Liver (tissue), 9 donors: ENCODE measurements around the gene ANAPC4. TPM values are rescaled to one million over a fixed set of nuclear protein-coding genes. Genes with fewer than 3 reads are reported as not detected.

Experiments used
- DNase-seq: peaks from one replicate; pipeline ENCODE4 v3.0.0-alpha.2; 2017; ENCODE audit warnings: low spot score
- H3K27ac ChIP-seq, 2 donors: one replicate each; pipeline ENCODE4 v1.7.0; 2013; ENCODE audit warnings: inconsistent platforms in 2 of 2, low read length in 2 of 2, control low read depth in 1 of 2, low read depth in 1 of 2, mild to moderate bottlenecking in 1 of 2
- H3K27me3 ChIP-seq, 4 donors: one replicate each; pipeline versions ENCODE4 v1.6.1 to v1.7.0; 2013; ENCODE audit warnings: low read length in 3 of 4, inconsistent platforms in 1 of 4, mild to moderate bottlenecking in 1 of 4, moderate library complexity in 1 of 4; ENCODE audit not compliant: control insufficient read depth in 4 of 4, insufficient read depth in 4 of 4
- H3K36me3 ChIP-seq, 4 donors: one replicate each; pipeline versions ENCODE4 v1.6.1 to v1.7.0; 2013; ENCODE audit warnings: low read length in 3 of 4, mild to moderate bottlenecking in 3 of 4, low read depth in 1 of 4, moderate library complexity in 1 of 4; ENCODE audit not compliant: control insufficient read depth in 4 of 4, insufficient read depth in 3 of 4
- H3K4me1 ChIP-seq, 4 donors: one replicate each; pipeline versions ENCODE4 v1.6.1 to v1.7.0; 2013; ENCODE audit warnings: low read length in 3 of 4, mild to moderate bottlenecking in 3 of 4, moderate library complexity in 1 of 4; ENCODE audit not compliant: control insufficient read depth in 4 of 4, insufficient read depth in 4 of 4
- H3K4me3 ChIP-seq, 3 donors: one replicate each; pipeline versions ENCODE4 v1.6.1 to v1.7.0; 2013; ENCODE audit warnings: low read length in 3 of 3, control low read depth in 1 of 3, low read depth in 1 of 3, mild to moderate bottlenecking in 1 of 3
- H3K9ac ChIP-seq, 2 donors: one replicate each; pipeline ENCODE4 v1.7.0; 2013; ENCODE audit warnings: low read length in 2 of 2, mild to moderate bottlenecking in 2 of 2, moderate library complexity in 2 of 2, control low read depth in 1 of 2, low read depth in 1 of 2
- H3K9me3 ChIP-seq, 4 donors: one replicate each; pipeline versions ENCODE4 v1.6.1 to v1.7.0; 2013; ENCODE audit warnings: low read length in 3 of 4; ENCODE audit not compliant: control insufficient read depth in 4 of 4
- FOXA1 ChIP-seq: IDR thresholded peaks from 2 replicates; pipeline ENCODE4 v1.6.1; 2016; ENCODE audit warnings: antibody characterized with exemption
- FOXA2 ChIP-seq: IDR thresholded peaks from 2 replicates; pipeline ENCODE4 v1.6.1; 2016; ENCODE audit warnings: antibody characterized with exemption
- HNF4A ChIP-seq, 2 donors: conservative IDR thresholded peaks; 2 replicates each; pipeline ENCODE4 v1.6.1; 2016; ENCODE audit warnings: antibody characterized with exemption in 2 of 2, mild to moderate bottlenecking in 2 of 2
- JUND ChIP-seq, 2 donors: IDR thresholded peaks; 2 replicates each; pipeline ENCODE4 v1.6.1; 2016; ENCODE audit warnings: antibody characterized with exemption in 2 of 2
- NR2F2 ChIP-seq: IDR thresholded peaks from 2 replicates; pipeline ENCODE4 v1.6.1; 2016; ENCODE audit warnings: antibody characterized with exemption
- RAD21 ChIP-seq, 2 donors: IDR thresholded peaks; 2 replicates each; pipeline ENCODE4 v1.6.1; 2016; ENCODE audit warnings: antibody characterized with exemption in 2 of 2, mild to moderate bottlenecking in 2 of 2
- RXRA ChIP-seq, 2 donors: IDR thresholded peaks; 2 replicates each; pipeline ENCODE4 v1.6.1; 2017 to 2018; ENCODE audit warnings: antibody characterized with exemption in 2 of 2, mild to moderate bottlenecking in 1 of 2
- TAF1 ChIP-seq: conservative IDR thresholded peaks from 2 replicates; pipeline ENCODE4 v1.6.1; 2016; ENCODE audit warnings: antibody characterized with exemption, mild to moderate bottlenecking
- YY1 ChIP-seq: IDR thresholded peaks from 2 replicates; pipeline ENCODE4 v1.6.1; 2016; ENCODE audit warnings: antibody characterized with exemption, mild to moderate bottlenecking
- WGBS: extraction: QIAGEN DNeasy Blood & Tissue Kit; methylation state at CpG from one replicate; pipeline ENCODE4 v1.1.7; 2013; 5-methylcytosine and 5-hydroxymethylcytosine counted together
- polyA plus RNA-seq, 2 donors: library from polyadenylated mRNA; stranded (reverse) in 1 of 2; unstranded in 1 of 2; fragments of 200-250 nt in 1 of 2; fragments of >200 nt in 1 of 2; fragmentation: Nextera tagmentation in 1 of 2; extraction: Ambion mirVana in 1 of 2; gene quantifications; one replicate each; pipeline versions ENCODE4 v1.2.1 to v1.2.3, GENCODE V29; 2013 to 2015
- total RNA-seq, 2 donors: library from RNA; depleted of rRNA; stranded (reverse); fragments of >200 nt; gene quantifications; one replicate each; pipeline ENCODE4 v1.2.3, GENCODE V29; 2014
- TF ChIP-seq, protein P1 (sequence below): fragments of 150-350 bp; IDR thresholded peaks from 2 replicates; pipeline ENCODE4 v1.5.1; 2017; ENCODE audit warnings: improper control_type of control experiment, low read depth, low read length; ENCODE audit not compliant: missing input control
- TF ChIP-seq, protein P2 (sequence below): IDR thresholded peaks from 2 replicates; pipeline ENCODE4 v1.6.1; 2016; ENCODE audit warnings: antibody characterized with exemption
- donor health status: healthy.
- donor health status: healthy.
- donor health status: healthy.
- donor health status: healthy.
- donor health status: healthy.

The ANAPC4 gene
- total and polyA plus RNA-seq, 4 donors, result 5.7 to 17.3 (median 11.0) TPM

DNA sequence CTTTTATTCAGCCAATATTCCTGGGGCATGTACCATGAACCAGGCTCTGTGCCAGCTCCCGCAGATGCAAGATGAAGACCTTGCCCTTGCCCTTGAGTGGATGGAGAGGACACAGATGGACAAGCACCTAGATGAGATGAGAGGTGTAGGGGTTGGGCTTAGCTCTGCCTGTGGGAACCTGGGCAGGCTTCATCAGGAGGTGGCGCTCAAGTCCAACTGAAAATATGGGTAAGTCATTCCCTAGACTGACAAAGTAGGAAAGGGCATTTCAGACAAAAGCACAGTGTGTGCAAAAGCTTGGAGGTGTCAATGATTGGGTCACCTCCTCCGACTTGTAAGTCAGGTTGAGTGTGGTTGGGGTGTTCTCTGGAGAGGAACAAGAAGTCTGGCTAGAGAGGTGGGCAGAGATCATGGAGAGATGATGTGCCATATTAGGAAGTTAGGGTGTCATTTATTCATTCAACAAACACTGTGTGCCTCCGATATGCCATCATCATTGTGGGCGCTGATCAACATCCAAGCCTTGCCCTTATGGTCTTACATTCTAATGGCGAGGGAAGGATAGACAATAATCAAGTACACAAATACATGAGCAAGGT is 64.6 kb downstream of the ANAPC4 start:
- no peaks in the 10 kb centered on the region for H3K27me3 ChIP-seq
- DNase-seq, result peak; percentile 45
- no peak for TF ChIP-seq NR2F2
- TF ChIP-seq RAD21 (IDR thresholded peaks at IDR 0.05), result peak; percentile 84 to 85
- TF ChIP-seq, protein P1, sequence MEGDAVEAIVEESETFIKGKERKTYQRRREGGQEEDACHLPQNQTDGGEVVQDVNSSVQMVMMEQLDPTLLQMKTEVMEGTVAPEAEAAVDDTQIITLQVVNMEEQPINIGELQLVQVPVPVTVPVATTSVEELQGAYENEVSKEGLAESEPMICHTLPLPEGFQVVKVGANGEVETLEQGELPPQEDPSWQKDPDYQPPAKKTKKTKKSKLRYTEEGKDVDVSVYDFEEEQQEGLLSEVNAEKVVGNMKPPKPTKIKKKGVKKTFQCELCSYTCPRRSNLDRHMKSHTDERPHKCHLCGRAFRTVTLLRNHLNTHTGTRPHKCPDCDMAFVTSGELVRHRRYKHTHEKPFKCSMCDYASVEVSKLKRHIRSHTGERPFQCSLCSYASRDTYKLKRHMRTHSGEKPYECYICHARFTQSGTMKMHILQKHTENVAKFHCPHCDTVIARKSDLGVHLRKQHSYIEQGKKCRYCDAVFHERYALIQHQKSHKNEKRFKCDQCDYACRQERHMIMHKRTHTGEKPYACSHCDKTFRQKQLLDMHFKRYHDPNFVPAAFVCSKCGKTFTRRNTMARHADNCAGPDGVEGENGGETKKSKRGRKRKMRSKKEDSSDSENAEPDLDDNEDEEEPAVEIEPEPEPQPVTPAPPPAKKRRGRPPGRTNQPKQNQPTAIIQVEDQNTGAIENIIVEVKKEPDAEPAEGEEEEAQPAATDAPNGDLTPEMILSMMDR, result peak; percentile 51
- TF ChIP-seq TAF1, result no peak
- TF ChIP-seq HNF4A (conservative IDR thresholded peaks at IDR 0.05), result no peak
- H3K9me3 ChIP-seq, result no peaks in the 10 kb centered on the region
- H3K4me1 ChIP-seq, result no peaks in the 10 kb centered on the region
- H3K27ac ChIP-seq, result no peak overlapping the region
- no peak overlapping the region for H3K4me3 ChIP-seq
- WGBS, result 49% methylated on average over 6 of the region's 6 CpGs
- H3K9ac ChIP-seq, result no peak overlapping the region
- H3K36me3 ChIP-seq, result no peaks in the 10 kb centered on the region

DNA sequence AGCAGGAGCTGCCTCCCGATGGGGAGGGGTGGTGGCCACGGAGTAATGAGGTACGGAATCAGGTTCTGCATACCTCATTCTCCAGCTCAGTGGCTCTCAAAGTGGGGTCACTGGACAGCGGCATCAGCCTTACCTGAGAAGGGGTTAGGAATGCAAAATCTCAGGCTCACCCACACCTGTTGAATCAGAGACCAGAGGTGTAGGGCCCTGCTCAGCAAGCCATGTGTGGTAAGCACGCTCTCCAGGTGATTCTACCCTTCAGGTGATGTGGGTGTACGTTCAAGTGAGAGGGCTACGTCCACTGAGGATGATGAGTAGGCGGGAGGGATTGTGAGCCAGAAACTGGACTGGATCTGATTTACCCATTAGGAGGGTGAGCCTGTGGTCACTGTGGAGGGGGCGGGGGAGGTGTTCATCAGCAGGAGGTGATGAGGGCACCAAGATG is 65.8 kb downstream of the ANAPC4 start:
- TF ChIP-seq NR2F2 (no peak), FOXA1 (no peak)
- Histone ChIP-seq H3K27ac (no peak overlapping the region), H3K4me3 (no peak overlapping the region), H3K9ac (no peak overlapping the region), H3K4me1 (no peaks in the 10 kb centered on the region), H3K36me3 (no peaks in the 10 kb centered on the region), H3K27me3 (no peaks in the 10 kb centered on the region), H3K9me3 (no peaks in the 10 kb centered on the region)
- no peak for DNase-seq
- WGBS, result 77% methylated on average over 9 of the region's 9 CpGs

DNA sequence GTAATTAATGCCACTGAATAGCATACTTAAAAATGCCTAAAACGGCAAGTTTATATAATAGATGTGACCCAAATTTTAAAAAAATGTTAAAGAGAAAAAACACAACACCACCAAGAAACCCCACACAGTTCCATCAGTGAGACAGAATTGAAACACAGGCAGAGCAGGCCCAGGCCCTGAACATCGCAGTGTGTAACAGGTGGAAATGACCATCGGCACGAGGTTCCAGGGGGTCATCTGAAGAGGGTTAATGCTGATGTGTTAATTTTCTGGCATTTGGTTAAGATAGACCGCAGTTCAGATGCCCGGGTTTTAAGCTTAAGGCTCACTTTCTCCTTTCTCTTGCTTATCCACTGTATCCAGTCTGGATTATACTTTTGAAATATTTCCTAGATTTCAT is 66.8 kb downstream of the ANAPC4 start:
- WGBS, result 94% methylated on average over 6 of the region's 6 CpGs
- Histone ChIP-seq H3K9ac (no peak overlapping the region), H3K9me3 (no peaks in the 10 kb centered on the region), H3K4me3 (no peak overlapping the region), H3K36me3 (no peaks in the 10 kb centered on the region), H3K27ac (no peak overlapping the region), H3K27me3 (no peaks in the 10 kb centered on the region), H3K4me1 (no peaks in the 10 kb centered on the region)
- no peak for DNase-seq
- TF ChIP-seq JUND (IDR thresholded peaks at IDR 0.05) (no peak), HNF4A (conservative IDR thresholded peaks at IDR 0.05) (no peak), TAF1 (no peak), FOXA1 (no peak), RXRA (IDR thresholded peaks at IDR 0.05) (no peak), FOXA2 (no peak), YY1 (no peak)
- TF ChIP-seq, protein P2, sequence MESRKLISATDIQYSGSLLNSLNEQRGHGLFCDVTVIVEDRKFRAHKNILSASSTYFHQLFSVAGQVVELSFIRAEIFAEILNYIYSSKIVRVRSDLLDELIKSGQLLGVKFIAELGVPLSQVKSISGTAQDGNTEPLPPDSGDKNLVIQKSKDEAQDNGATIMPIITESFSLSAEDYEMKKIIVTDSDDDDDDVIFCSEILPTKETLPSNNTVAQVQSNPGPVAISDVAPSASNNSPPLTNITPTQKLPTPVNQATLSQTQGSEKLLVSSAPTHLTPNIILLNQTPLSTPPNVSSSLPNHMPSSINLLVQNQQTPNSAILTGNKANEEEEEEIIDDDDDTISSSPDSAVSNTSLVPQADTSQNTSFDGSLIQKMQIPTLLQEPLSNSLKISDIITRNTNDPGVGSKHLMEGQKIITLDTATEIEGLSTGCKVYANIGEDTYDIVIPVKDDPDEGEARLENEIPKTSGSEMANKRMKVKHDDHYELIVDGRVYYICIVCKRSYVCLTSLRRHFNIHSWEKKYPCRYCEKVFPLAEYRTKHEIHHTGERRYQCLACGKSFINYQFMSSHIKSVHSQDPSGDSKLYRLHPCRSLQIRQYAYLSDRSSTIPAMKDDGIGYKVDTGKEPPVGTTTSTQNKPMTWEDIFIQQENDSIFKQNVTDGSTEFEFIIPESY, result no peak
